HFF-Myc (cell line): Measurements from ENCODE around the gene LRP4.
A peak's percentile ranks its signal among the peaks of the same experiment; 100 is the strongest.

Experiments
- DNase-seq: peaks from one replicate; pipeline ENCODE4 v3.0.0-alpha.2; 2011; ENCODE audit warnings: low read depth; ENCODE audit errors: extremely low read depth
- H3K4me3 ChIP-seq: replicated peaks from 2 replicates; pipeline ENCODE4 v1.5.1; 2011; ENCODE audit warnings: low read depth, mild to moderate bottlenecking, control low read depth, low read length
- CTCF ChIP-seq: IDR thresholded peaks from 2 replicates; pipeline ENCODE4 v1.5.1; 2012; ENCODE audit warnings: mild to moderate bottlenecking, low read depth, low read length, control low read depth; ENCODE audit errors: missing control alignments

LRP4 gene

DNA sequence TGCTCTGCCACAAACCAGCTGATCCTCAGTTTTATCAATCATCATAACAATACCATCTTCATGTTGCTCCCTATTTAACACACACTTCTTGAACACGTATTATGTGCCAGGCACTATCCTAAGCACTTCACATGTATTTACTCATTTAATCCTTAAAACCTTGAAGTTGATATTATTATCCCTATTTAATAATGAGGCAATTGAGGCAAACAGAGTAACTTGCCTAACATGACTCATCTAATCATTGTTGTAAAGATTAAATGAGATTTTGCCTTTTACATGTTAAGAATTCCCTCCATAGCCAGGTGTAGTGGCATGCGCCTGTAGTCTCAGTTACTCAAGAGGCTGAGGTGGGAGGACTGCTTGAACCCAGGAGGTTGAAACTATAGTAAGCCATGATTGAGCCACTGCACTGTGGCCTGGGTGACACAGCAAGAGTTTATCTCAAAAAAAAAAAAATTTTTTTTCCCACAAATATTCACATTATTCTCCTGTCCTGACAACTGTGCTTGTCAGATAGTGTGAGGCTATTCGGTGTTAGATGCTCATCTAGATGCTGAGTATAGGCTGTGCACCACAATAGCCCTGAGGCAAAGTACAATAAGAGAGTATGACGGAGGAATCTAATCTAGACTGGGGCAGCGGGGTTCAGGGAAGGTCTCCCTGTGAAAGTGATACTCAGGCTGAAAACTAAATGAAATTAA, 85.7 kb downstream of the LRP4 start:
- no peak overlapping the region for H3K4me3 ChIP-seq
- no peak for DNase-seq
- no peak for TF ChIP-seq CTCF

- TF ChIP-seq CTCF = no peak
- H3K4me3 ChIP-seq = no peak overlapping the region
- DNase-seq = no peak
Measured at GRCh38 chr11:46827995-46828394, 90.4 kb downstream of the LRP4 start.

DNA sequence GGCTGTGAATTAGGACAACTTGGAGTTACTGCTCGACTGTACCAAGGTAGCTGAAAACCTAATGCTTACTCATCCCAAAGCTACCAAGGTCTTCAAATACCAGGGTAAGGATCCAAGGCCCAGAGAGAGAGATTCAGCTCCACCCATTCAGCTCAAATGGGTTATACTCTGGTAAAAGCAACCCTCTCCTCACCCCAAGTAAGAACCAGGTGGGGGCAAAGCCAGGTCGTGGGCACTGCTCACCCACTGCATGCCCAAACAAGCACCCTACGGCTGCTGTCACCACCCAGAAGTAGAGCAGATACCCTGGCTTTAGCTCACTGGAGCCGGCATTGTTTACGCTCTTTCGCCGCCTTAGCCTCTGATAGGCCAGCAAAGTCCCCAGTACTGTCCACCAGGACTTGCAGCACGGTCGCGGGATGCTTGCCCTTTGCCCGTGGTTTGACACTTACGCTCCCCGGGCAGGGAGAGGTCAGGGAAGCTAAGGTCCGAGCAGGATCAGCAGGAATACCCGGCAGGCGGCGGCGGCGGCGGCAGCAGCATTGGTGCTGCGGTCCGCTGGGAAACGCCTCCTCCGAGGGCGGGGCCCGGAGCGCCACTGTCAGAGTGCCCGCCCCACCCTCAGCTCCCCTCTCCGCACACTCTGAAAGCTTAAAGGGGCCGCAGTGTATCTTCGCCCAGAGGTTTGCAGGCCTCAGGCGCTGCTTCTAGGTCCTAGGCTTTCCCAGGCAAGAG, 91.9 kb downstream of the LRP4 start:
- peak overlapping the region; percentile 54 for H3K4me3 ChIP-seq
- no peak for TF ChIP-seq CTCF
- DNase-seq = peak; percentile 33

DNA sequence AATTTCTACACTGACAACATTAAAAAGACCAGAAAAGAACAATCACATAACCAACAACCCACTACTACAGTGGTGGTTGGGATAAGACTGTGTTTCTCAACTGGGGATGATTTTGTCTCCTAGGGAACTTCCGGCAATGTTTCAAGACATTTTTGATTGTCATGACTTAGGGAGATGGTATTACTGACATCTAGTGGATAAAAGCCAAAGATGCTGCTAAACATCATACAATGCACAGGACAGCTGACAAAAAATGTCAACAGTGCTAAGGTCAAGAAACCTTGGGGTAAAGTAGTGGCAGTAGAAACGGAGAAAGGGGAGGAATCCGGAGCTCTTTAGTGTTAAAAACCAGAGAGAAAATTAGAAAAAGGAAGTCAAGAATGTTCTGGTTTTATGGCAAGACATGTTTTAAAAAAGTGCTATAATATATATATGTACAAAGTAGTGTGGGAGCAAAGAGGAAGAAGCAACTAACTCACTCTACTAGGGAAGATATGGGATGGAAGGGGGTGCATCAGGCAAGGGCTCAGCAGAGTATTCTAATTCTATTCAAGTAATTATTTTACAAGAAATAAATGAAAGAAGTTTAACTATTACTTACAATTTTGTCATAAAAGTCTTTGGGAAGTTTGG, 109.4 kb downstream of the LRP4 start:
- peak; percentile 5 for TF ChIP-seq CTCF
- no peak for DNase-seq
- no peak overlapping the region for H3K4me3 ChIP-seq
